ENCODE data around the gene TBCK. TPM values are rescaled to one million over a fixed set of nuclear protein-coding genes. Genes with fewer than 3 reads are reported as not detected.

The TBCK gene
- 7.6 and 10.1 TPM in 2 replicates for total RNA-seq (2014; rRNA removed)
- percentile 63 among the genes with signal in this experiment for Bru-seq, nascent RNA
- BruChase-seq, experiment 1, labeled RNA remaining after a 6-hour chase, result percentile 51 among the genes with signal in this experiment
- percentile 62 among the genes with signal in this experiment for BruChase-seq, experiment 2, labeled RNA remaining after a 2-hour chase
- long read RNA-seq, transcript TBCK-204 (26 exons, 3,047 nt), result major isoform, 5 of 16 reads
- long read RNA-seq, partial matches to known transcripts, result 3 of 16 reads
- long read RNA-seq, other reads (novel, unspliced or antisense), result 7 of 16 reads

- ChIA-PET POLR2A (ENCODE audit: unreplicated experiment) (interaction anchor here (0.5 to 0.7 kb wide), 3 partner anchors 12 to 185 kb away, joined by 3 to 5 read pairs (median 3); no protein-coding TSS in a partner anchor), CTCF (interaction anchor here (0.6 kb wide), 1 partner anchor 26 kb away, joined by 3 read pairs; no protein-coding TSS in a partner anchor)
- H2AFZ ChIP-seq (ENCODE audit: low read length), result peak within 1 kb of the TSS; percentile 88
- H3K9me3 ChIP-seq (ENCODE audit: low read length), result no peaks in the 10 kb centered on the region
- H3K4me2 ChIP-seq (ENCODE audit: low read length), result peak within 1 kb of the TSS; percentile 90
- no peaks in the 10 kb centered on the region for H3K36me3 ChIP-seq (ENCODE audit: low read depth, low read length)
- H3K4me3 ChIP-seq (ENCODE audit: low read length), result peak within 1 kb of the TSS; percentile 86
- peaks cover 28% of the 10 kb centered on the region for H3K4me1 ChIP-seq (ENCODE audit: insufficient read depth, low read length)
- H3K9ac ChIP-seq (ENCODE audit: low read length), result peak within 1 kb of the TSS; percentile 98
- H3K79me2 ChIP-seq (ENCODE audit: low read length), result peaks cover 73% of the 10 kb centered on the region
- no peaks in the 10 kb centered on the region for H3K9me2 ChIP-seq (replicated peaks; ENCODE audit: low read length)
- ATAC-seq (peak; percentile 82), DNase-seq (peak; percentile 78)
- BruUV-seq (replicated peaks), result no TSS peak
- no peaks in the 10 kb centered on the region for H3K27me3 ChIP-seq (ENCODE audit: low read length)
- H3F3A ChIP-seq (ENCODE audit: low read length, unreplicated experiment), result no peaks in the 10 kb centered on the region
- H3K27ac ChIP-seq (ENCODE audit: low read length), result peak within 1 kb of the TSS; percentile 92
- TF ChIP-seq CTCF (conservative IDR thresholded peaks at IDR 0.05; ENCODE audit: low read depth, low read length) (no peak), EZH2 (IDR thresholded peaks at IDR 0.05; ENCODE audit: low read length, unreplicated experiment) (no peak), EZH2phosphoT487 (IDR thresholded peaks at IDR 0.05; ENCODE audit: borderline replicate concordance, low read length) (no peak)
- H4K20me1 ChIP-seq (ENCODE audit: low read length), result no peaks in the 10 kb centered on the region
- intact Hi-C loops (cut with micrococcal nuclease), result loop anchor here (5.0 kb wide), 1 partner anchor 49 kb away; no protein-coding TSS in a partner anchor
Observed at GRCh38 chr4:106315968-106316772, at the start of gene TBCK, which contains the start of gene AIMP1. Gene TBCK (minus strand): TSS chr4:106316209. CDS start chr4:106308960, 7,249 bp downstream. Gene AIMP1 (plus strand): TSS chr4:106316550. CDS start chr4:106325010, 8,460 bp downstream.

GRCh38 chr4:106365613-106366012 lies 49.6 kb upstream of the TBCK start:
- Histone ChIP-seq H3K4me1 (ENCODE audit: insufficient read depth, low read length) (peaks cover 8% of the 10 kb centered on the region), H3K9ac (ENCODE audit: low read length) (no peak overlapping the region), H3K36me3 (ENCODE audit: low read depth, low read length) (no peaks in the 10 kb centered on the region), H3K4me2 (ENCODE audit: low read length) (no peak overlapping the region), H3K9me3 (ENCODE audit: low read length) (no peaks in the 10 kb centered on the region), H4K20me1 (ENCODE audit: low read length) (no peaks in the 10 kb centered on the region), H3K9me2 (replicated peaks; ENCODE audit: low read length) (no peaks in the 10 kb centered on the region), H3K4me3 (ENCODE audit: low read length) (no peak overlapping the region), H3K27me3 (ENCODE audit: low read length) (no peaks in the 10 kb centered on the region), H3K27ac (ENCODE audit: low read length) (0 out of 2 replicates have a peak overlapping the region, but pooled peaks have one; percentile 7), H3K79me2 (ENCODE audit: low read length) (no peaks in the 10 kb centered on the region), H3F3A (ENCODE audit: low read length, unreplicated experiment) (no peaks in the 10 kb centered on the region), H2AFZ (ENCODE audit: low read length) (no peak overlapping the region)
- no TSS peak for BruUV-seq (replicated peaks)
- intact Hi-C loops (cut with micrococcal nuclease), result loop anchor here (5.0 kb wide), 1 partner anchor 98 kb away; no protein-coding TSS in a partner anchor
- CTCF ChIA-PET, result no interaction called here
- peak; percentile 98 for ATAC-seq
- POLR2A ChIA-PET (ENCODE audit: unreplicated experiment), result interaction anchor here (0.5 to 0.6 kb wide), 2 partner anchors 131 to 249 kb away, joined by 3 read pairs; no protein-coding TSS in a partner anchor
- TF ChIP-seq EZH2phosphoT487 (IDR thresholded peaks at IDR 0.05; ENCODE audit: borderline replicate concordance, low read length) (no peak), CTCF (conservative IDR thresholded peaks at IDR 0.05; ENCODE audit: low read depth, low read length) (no peak), EZH2 (IDR thresholded peaks at IDR 0.05; ENCODE audit: low read length, unreplicated experiment) (no peak)
- peak; percentile 82 for DNase-seq

All from PC-3 (cell line).